Measurements from ENCODE around the gene ADGRG7. TPM values are rescaled to one million over a fixed set of nuclear protein-coding genes. Genes with fewer than 3 reads are reported as not detected.

Gene ADGRG7, protein sequence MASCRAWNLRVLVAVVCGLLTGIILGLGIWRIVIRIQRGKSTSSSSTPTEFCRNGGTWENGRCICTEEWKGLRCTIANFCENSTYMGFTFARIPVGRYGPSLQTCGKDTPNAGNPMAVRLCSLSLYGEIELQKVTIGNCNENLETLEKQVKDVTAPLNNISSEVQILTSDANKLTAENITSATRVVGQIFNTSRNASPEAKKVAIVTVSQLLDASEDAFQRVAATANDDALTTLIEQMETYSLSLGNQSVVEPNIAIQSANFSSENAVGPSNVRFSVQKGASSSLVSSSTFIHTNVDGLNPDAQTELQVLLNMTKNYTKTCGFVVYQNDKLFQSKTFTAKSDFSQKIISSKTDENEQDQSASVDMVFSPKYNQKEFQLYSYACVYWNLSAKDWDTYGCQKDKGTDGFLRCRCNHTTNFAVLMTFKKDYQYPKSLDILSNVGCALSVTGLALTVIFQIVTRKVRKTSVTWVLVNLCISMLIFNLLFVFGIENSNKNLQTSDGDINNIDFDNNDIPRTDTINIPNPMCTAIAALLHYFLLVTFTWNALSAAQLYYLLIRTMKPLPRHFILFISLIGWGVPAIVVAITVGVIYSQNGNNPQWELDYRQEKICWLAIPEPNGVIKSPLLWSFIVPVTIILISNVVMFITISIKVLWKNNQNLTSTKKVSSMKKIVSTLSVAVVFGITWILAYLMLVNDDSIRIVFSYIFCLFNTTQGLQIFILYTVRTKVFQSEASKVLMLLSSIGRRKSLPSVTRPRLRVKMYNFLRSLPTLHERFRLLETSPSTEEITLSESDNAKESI
- total RNA-seq, result not detected

DNA sequence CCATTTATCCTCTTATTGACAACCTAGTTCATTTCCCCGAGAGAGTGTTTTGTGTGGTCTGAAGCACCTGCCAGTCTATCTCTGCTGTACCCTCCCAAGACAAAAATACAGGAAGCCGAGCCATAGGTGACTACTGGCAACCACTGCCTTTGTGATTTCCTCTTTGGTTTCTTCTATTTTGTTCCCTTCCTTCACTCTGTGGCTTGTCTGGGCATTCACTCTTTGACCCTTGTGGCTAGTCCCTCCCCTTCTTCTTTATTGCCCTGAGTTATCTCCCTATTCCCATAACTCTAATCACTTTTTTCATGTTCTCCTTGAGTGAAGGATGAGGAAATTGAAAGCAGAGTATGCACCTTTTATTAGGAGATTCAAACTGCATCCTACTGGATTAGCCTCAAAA, at the start of gene ADGRG7:
ADGRG7 (plus strand) TSS at position 297 of the 400 bp plus-strand sequence. CDS start 256 bp downstream, outside the sequence.

GRCh38 chr3:100708989-100709841, 99.8 kb downstream of the ADGRG7 start, which contains the start of gene TFG:
Gene TFG (plus strand): TSS chr3:100709494. CDS start chr3:100713686, 4,192 bp downstream.

Small RNAs within 50 kb of the gene (small RNA-seq; reads per million reads assigned to genes)
- not detected for gene RF00322

Other genes with a start within 250 kb of the ADGRG7 start
- 123 TPM for gene TOMM70, start 208.5 kb upstream of the ADGRG7 start, total RNA-seq
- gene LNP1, start 208.1 kb upstream of the ADGRG7 start, total RNA-seq, result 16.6 TPM
- 7.6 TPM for gene TMEM45A, start 117.0 kb upstream of the ADGRG7 start, total RNA-seq
- gene TFG, start 99.9 kb downstream of the ADGRG7 start, total RNA-seq, result 86.7 TPM

All from diencephalon (tissue), 1 donor.